ENCODE data around the gene OSBPL8. TPM values are rescaled to one million over a fixed set of nuclear protein-coding genes. Genes with fewer than 3 reads are reported as not detected.

Gene OSBPL8
- total and polyA plus RNA-seq, 10 of the 15 experiments (the other 5 are each of a cell fraction or from before 2014, with no cell fraction given) = 10.4 to 58.0 (median 32.0) TPM

- intact Hi-C loops (cut with micrococcal nuclease; ENCODE audit: unreplicated experiment) (no loop called here), in situ Hi-C loops (cut with MboI) (no loop called here)
- 86% methylated on average over 5 of the region's 5 CpGs for WGBS (ENCODE audit: insufficient coverage, insufficient replicate concordance, low lambda C conversion rate, missing lambda C conversion rate)
- no peak overlapping the region for H2AFZ ChIP-seq (ENCODE audit: control insufficient read depth, low read depth, low read length)
- no peaks in the 10 kb centered on the region for H3K79me2 ChIP-seq (ENCODE audit: control insufficient read depth, insufficient read depth, low read length)
- FAIRE-seq (no peak), DNase-seq (ENCODE audit: low read depth, low spot score) (no peak), ATAC-seq (no peak)
- no peaks in the 10 kb centered on the region for H3K36me3 ChIP-seq (ENCODE audit: control insufficient read depth in 2 of 2, insufficient read depth in 2 of 2, low read length in 1 of 2)
- H3K9me3 ChIP-seq (replicated peaks; ENCODE audit: control insufficient read depth, insufficient read depth, low read length) = no peaks in the 10 kb centered on the region
- no peak overlapping the region for H3K9ac ChIP-seq (ENCODE audit: control insufficient read depth, insufficient read depth, low read length)
- H4K20me1 ChIP-seq (ENCODE audit: control insufficient read depth, insufficient read depth) = no peaks in the 10 kb centered on the region
- CTCF ChIA-PET = interaction anchor here (0.8 to 1.4 kb wide), 3 partner anchors 9 to 418 kb away, joined by 3 to 4 read pairs (median 3); no protein-coding TSS in a partner anchor
- POLR2A ChIA-PET = no interaction called here
- no peak for TF ChIP-seq ZNF592 (IDR thresholded peaks at IDR 0.05)
- no peak for TF ChIP-seq ETV6 (conservative IDR thresholded peaks at IDR 0.05 in 1 of 2, IDR thresholded peaks at IDR 0.05 in 1 of 2; ENCODE audit: borderline replicate concordance in 1 of 2, low read depth in 1 of 2)
- BruUV-seq (replicated peaks) = no TSS peak
- RAD21 ChIA-PET (ENCODE audit: unreplicated experiment) = no interaction called here
- H3K27me3 ChIP-seq (replicated peaks in 1 of 2; ENCODE audit: control insufficient read depth in 2 of 2, insufficient read depth in 2 of 2, low read length in 1 of 2) = no peaks in the 10 kb centered on the region
- H3K4me1 ChIP-seq (ENCODE audit: control insufficient read depth, insufficient read depth, low read length) = no peaks in the 10 kb centered on the region
- no peak overlapping the region for H3K4me2 ChIP-seq (ENCODE audit: control insufficient read depth, insufficient read depth)
- no peak overlapping the region for H3K27ac ChIP-seq (ENCODE audit: control insufficient read depth, insufficient read depth)
- SMC1A ChIA-PET (ENCODE audit: uncharacterized antibody, unreplicated experiment) = no interaction called here
- no peak overlapping the region for H3K4me3 ChIP-seq
Measured at GRCh38 chr12:76410781-76411180, 148.8 kb downstream of the OSBPL8 start.

DNA sequence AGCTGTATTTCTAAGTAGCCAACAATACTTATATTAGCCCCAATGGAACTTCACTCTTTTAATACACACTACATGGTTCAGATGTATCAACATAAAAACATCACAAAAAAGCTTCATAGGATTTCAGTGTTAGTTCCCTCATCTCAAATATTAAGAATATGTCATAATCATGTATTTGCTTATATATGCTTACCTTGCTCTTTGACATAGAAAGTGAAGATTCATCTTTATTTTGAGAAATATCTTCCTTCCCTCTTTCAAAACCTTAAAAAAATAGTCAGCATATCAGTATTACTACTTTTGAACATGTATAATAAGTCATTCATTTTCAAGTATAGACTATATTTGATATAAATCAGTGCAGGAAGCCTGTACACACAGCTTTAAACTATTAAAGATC, 149.2 kb downstream of the OSBPL8 start:
- Histone ChIP-seq H3K4me3 (no peak overlapping the region), H3K9ac (ENCODE audit: control insufficient read depth, insufficient read depth, low read length) (no peak overlapping the region), H3K9me3 (replicated peaks; ENCODE audit: control insufficient read depth, insufficient read depth, low read length) (no peaks in the 10 kb centered on the region), H4K20me1 (ENCODE audit: control insufficient read depth, insufficient read depth) (no peaks in the 10 kb centered on the region), H3K27me3 (replicated peaks in 1 of 2; ENCODE audit: control insufficient read depth in 2 of 2, insufficient read depth in 2 of 2, low read length in 1 of 2) (no peaks in the 10 kb centered on the region), H3K27ac (ENCODE audit: control insufficient read depth, insufficient read depth) (no peak overlapping the region), H2AFZ (ENCODE audit: control insufficient read depth, low read depth, low read length) (no peak overlapping the region), H3K4me2 (ENCODE audit: control insufficient read depth, insufficient read depth) (no peak overlapping the region), H3K36me3 (ENCODE audit: control insufficient read depth in 2 of 2, insufficient read depth in 2 of 2, low read length in 1 of 2) (no peaks in the 10 kb centered on the region), H3K79me2 (ENCODE audit: control insufficient read depth, insufficient read depth, low read length) (no peaks in the 10 kb centered on the region), H3K4me1 (ENCODE audit: control insufficient read depth, insufficient read depth, low read length) (no peaks in the 10 kb centered on the region)
- BruUV-seq (replicated peaks) = no TSS peak
- ChIA-PET CTCF (interaction anchor here (0.8 to 1.4 kb wide), 4 partner anchors 9 to 419 kb away, joined by 3 to 4 read pairs (median 3); no protein-coding TSS in a partner anchor), POLR2A (no interaction called here), RAD21 (ENCODE audit: unreplicated experiment) (no interaction called here), SMC1A (ENCODE audit: uncharacterized antibody, unreplicated experiment) (no interaction called here)
- FAIRE-seq (no peak), ATAC-seq (no peak), DNase-seq (ENCODE audit: low read depth, low spot score) (no peak)
- in situ Hi-C loops (cut with MboI) = no loop called here
- intact Hi-C loops (cut with micrococcal nuclease; ENCODE audit: unreplicated experiment) = no loop called here
- no peak for TF ChIP-seq MYC (IDR thresholded peaks at IDR 0.05; ENCODE audit: insufficient read depth, insufficient read length, insufficient replicate concordance, low read length, severe bottlenecking)
- TF ChIP-seq BHLHE40 (IDR thresholded peaks at IDR 0.05; ENCODE audit: borderline replicate concordance in 1 of 2, low read depth in 2 of 2, low read length in 1 of 2) = no peak
- TF ChIP-seq RFX5 (IDR thresholded peaks at IDR 0.05; ENCODE audit: low read depth, low read length) = no peak
- no peak for TF ChIP-seq RAD51 (IDR thresholded peaks at IDR 0.05)
- TF ChIP-seq MTA2 (IDR thresholded peaks at IDR 0.05; ENCODE audit: low read depth) = no peak
- TF ChIP-seq, protein P1, sequence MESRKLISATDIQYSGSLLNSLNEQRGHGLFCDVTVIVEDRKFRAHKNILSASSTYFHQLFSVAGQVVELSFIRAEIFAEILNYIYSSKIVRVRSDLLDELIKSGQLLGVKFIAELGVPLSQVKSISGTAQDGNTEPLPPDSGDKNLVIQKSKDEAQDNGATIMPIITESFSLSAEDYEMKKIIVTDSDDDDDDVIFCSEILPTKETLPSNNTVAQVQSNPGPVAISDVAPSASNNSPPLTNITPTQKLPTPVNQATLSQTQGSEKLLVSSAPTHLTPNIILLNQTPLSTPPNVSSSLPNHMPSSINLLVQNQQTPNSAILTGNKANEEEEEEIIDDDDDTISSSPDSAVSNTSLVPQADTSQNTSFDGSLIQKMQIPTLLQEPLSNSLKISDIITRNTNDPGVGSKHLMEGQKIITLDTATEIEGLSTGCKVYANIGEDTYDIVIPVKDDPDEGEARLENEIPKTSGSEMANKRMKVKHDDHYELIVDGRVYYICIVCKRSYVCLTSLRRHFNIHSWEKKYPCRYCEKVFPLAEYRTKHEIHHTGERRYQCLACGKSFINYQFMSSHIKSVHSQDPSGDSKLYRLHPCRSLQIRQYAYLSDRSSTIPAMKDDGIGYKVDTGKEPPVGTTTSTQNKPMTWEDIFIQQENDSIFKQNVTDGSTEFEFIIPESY (IDR thresholded peaks at IDR 0.05) = no peak
- TF ChIP-seq NKRF (conservative IDR thresholded peaks at IDR 0.05) = no peak

Measured in GM12878 (cell line).